Naive B cell (primary cell): Measurements from ENCODE around the gene TMEM272. TPM values are rescaled to one million over a fixed set of nuclear protein-coding genes. Genes with fewer than 3 reads are reported as not detected.
"Not testable (repeated sequence)": the region's sequence is repeated elsewhere in the genome, so short reads cannot be mapped to it uniquely, and the experiment has no call there.

ENCODE experiments used
- ATAC-seq, 2 donors: fragments of 150-1000 bp; cut with Tn5 transposase; 2 replicates each; pipeline ENCODE4 v1.10.0; 2021; ENCODE audit warnings: low read depth in 2 of 2, mild to moderate bottlenecking in 2 of 2, moderate library complexity in 2 of 2
- DNase-seq: peaks from one replicate; pipeline ENCODE4 v3.0.0; 2022
- H3K27ac Mint-ChIP-seq, 6 donors: one replicate each; pipeline ENCODE4 v1.8.0; 2020 to 2022; ENCODE audit warnings: mild to moderate bottlenecking in 6 of 6, mixed read lengths in 6 of 6, moderate library complexity in 5 of 6, inconsistent platforms in 2 of 6
- H3K27me3 Mint-ChIP-seq, 3 donors: one replicate each; pipeline ENCODE4 v1.8.0; 2021 to 2022; ENCODE audit warnings: mixed read lengths in 3 of 3, mild to moderate bottlenecking in 1 of 3
- H3K36me3 Mint-ChIP-seq, 2 donors: one replicate each; pipeline ENCODE4 v1.8.0; 2020 to 2022; ENCODE audit warnings: mixed read lengths in 2 of 2, inconsistent platforms in 1 of 2, mild to moderate bottlenecking in 1 of 2
- H3K4me1 Mint-ChIP-seq, 3 donors: one replicate each; pipeline ENCODE4 v1.8.0; 2020 to 2022; ENCODE audit warnings: mixed read lengths in 3 of 3, inconsistent platforms in 1 of 3, mild to moderate bottlenecking in 1 of 3, moderate library complexity in 1 of 3
- H3K4me3 Mint-ChIP-seq, 8 donors: one replicate each; pipeline ENCODE4 v1.8.0; 2020 to 2022; ENCODE audit warnings: mild to moderate bottlenecking in 8 of 8, mixed read lengths in 8 of 8, moderate library complexity in 8 of 8, inconsistent platforms in 2 of 8
- H3K9me3 Mint-ChIP-seq, 7 donors: one replicate each; pipeline ENCODE4 v1.8.0; 2020 to 2022; ENCODE audit warnings: mixed read lengths in 7 of 7, mild to moderate bottlenecking in 5 of 7, inconsistent platforms in 2 of 7, moderate library complexity in 1 of 7
- polyA plus RNA-seq, 6 donors: library from polyadenylated mRNA; unstranded; fragments of 300-500 nt; fragmentation: Illumina TruSeq; gene quantifications; one replicate each; pipeline ENCODE4 v1.2.3, GENCODE V29; 2021; ENCODE audit warnings: low read depth in 6 of 6

TMEM272 gene
- polyA plus RNA-seq, 6 donors from 2014 or later, result 0.09 to 0.11 TPM; not detected in 4

DNA sequence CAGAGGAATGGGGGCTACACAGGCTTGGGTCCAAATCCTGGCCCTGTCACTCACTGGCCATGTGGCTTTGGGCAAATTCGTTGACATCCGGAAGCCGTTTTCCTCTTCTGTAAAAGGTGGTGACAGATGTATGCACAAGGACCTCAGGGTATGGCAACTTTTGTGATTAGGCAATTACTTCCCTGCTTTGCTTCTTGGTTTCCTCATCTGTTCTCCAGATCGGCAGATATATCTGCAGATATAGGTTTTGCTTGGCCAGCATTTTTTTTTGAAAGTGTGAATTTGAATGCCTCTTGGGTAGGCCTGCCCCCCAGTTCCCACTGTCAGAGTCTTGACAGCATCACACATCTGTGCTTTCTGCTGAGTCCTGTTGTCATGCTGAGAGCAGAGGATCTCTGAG lies 17.7 kb downstream of the TMEM272 start:
- peaks cover 44 to 80% (median 58%) of the 10 kb centered on the region in 3 donors for H3K4me1 Mint-ChIP-seq
- no peaks in the 10 kb centered on the region for H3K27me3 Mint-ChIP-seq
- H3K9me3 Mint-ChIP-seq, result no peaks in the 10 kb centered on the region

DNA sequence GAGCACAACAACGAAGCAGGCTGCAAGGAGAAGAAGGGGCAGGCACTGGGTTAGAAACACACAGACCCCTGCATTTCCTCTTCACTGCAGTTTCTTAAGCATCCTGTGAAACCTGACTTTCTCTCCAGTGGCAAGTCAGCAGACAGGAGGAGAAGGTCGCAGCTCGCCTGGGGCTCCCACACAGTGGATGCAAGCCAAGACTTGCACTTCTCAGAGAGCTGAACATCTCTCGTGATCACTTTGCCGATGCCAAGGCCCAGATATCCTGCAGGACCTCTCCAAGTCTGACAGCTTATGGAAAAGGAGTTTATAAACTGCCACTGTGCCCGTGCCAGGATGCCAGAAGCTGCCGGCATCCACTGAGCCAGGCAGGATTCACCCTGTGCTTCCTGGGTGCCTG lies 18.4 kb downstream of the TMEM272 start:
- H3K27me3 Mint-ChIP-seq, result no peaks in the 10 kb centered on the region
- H3K27ac Mint-ChIP-seq, result peak overlapping the region in 2 of 6 donors; percentile 53 to 91
- H3K36me3 Mint-ChIP-seq, result no peaks in the 10 kb centered on the region
- H3K9me3 Mint-ChIP-seq, result no peaks in the 10 kb centered on the region
- H3K4me1 Mint-ChIP-seq, result peaks cover 48 to 82% (median 61%) of the 10 kb centered on the region in 3 donors
- DNase-seq (no peak), ATAC-seq (no peak)
- H3K4me3 Mint-ChIP-seq, result peak overlapping the region in 4 of 8 donors; percentile 48 to 71 (median 62)

More for the DNA sequence above, 17.7 kb downstream of the TMEM272 start:
- H3K36me3 Mint-ChIP-seq, result no peaks in the 10 kb centered on the region
- peak overlapping the region in 2 of 6 donors; percentile 36 to 53 for H3K27ac Mint-ChIP-seq
- DNase-seq (no peak), ATAC-seq (no peak)
- peak overlapping the region in 4 of 8 donors; percentile 4 to 71 (median 54) for H3K4me3 Mint-ChIP-seq

DNA sequence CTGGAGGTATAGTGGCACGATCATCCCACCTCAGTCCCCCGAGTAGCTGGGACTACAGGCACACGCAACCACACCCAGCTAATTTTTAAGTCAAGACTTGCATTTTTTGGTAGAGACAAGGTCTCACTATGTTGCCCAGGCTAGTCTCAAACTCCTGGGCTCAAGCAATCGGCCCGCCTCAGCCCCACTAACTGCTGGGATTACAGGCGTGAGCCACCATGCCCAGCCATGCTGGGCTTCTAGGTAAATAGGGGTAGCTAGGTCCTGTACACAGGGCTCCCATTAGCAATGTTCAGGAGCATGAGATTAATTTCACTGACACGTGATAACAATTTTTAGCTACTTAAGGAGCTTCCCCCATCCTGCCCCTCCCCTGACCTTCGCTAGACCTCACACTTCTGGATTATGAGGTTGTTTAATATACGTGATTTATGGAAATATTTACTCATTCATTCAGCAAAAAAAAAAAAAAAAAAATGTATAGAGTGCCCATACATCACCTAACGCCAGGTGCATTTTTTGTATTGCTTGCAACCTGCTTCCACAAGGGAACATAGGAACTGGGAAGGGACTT lies 19.2 kb downstream of the TMEM272 start:
- Mint-ChIP-seq H3K27ac (peak overlapping the region in 2 of 6 donors; percentile 39 to 81), H3K4me3 (peak overlapping the region in 6 of 8 donors; percentile 41 to 82 (median 60)), H3K27me3 (no peaks in the 10 kb centered on the region), H3K36me3 (no peaks in the 10 kb centered on the region), H3K9me3 (no peaks in the 10 kb centered on the region), H3K4me1 (peaks cover 56 to 86% (median 70%) of the 10 kb centered on the region in 3 donors)
- DNase-seq (no peak), ATAC-seq (no peak)

DNA sequence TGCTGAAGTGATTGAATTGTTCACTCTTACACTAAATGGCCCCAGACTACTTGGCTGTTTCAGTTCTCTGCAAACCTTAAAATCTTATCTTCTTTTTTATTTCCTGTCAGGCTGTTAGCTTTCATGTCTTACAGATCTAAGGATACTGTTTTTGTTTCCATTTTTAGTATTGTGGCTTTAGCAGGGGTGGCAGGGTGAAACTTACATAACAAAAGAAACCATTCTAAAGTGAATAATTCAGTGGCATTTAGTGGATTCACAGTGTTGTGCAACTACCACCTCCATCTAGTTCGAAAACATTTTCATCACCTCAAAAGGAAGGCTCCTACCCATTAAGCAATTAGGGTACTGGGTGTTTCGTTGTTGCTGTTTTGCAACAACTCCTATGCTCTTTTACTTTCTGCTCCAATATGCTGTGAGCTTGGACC lies 19.8 kb downstream of the TMEM272 start:
- Mint-ChIP-seq H3K4me1 (peaks cover 56 to 91% (median 76%) of the 10 kb centered on the region in 3 donors), H3K27me3 (no peaks in the 10 kb centered on the region), H3K36me3 (no peaks in the 10 kb centered on the region), H3K4me3 (peak overlapping the region in 7 of 8 donors; percentile 15 to 82 (median 61)), H3K27ac (peak overlapping the region in 4 of 6 donors; percentile 27 to 81 (median 44)), H3K9me3 (no peaks in the 10 kb centered on the region)
- DNase-seq, result no peak
- no peak for ATAC-seq

DNA sequence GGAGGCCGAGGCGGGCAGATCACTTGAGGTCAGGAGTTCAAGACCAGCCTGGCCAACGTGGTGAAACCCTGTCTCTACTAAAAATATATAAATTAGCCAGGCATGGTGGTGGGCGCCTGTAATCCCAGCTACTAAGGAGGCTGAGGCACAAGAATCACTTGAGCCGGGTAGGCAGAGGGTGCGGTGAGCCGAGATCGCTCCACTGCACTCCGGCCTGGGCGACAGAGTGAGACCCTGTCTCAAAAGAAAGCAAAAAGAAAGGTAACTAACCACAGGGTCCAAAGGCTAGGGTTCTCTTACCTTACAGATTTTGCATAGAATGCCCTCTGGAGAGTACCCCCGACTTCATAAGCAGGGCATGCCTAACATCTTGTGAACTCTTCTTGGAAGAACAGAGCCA lies 20.3 kb downstream of the TMEM272 start:
- not testable (repeated sequence) for DNase-seq, H3K9me3 Mint-ChIP-seq, H3K36me3 Mint-ChIP-seq, ATAC-seq, H3K27me3 Mint-ChIP-seq
- H3K27ac Mint-ChIP-seq, result peak overlapping the region in 3 of 6 donors; percentile 3 to 49 (median 7)
- H3K4me1 Mint-ChIP-seq, result peaks cover 58 to 91% (median 80%) of the 10 kb centered on the region in 3 donors
- peak overlapping the region in 6 of 8 donors; percentile 41 to 82 (median 64) for H3K4me3 Mint-ChIP-seq

DNA sequence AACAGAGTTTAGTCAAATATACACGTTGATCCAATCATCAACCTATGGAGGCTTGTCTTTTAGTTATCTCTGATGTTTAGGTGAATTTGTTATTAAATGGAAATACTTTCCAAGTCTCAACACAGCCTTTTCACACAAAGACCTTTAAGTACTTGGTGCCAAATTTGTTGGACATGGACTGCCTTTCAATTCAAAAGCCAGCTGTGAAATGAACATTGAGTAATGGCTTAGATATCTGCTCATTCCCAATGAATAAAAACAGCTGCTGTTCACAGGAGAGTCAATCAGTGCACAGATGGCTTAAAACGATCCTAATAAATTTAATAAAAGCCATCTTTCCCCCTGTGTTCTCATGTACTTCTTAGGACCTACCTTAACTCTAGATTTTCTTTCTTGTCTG lies 21.1 kb downstream of the TMEM272 start:
- DNase-seq (no peak), ATAC-seq (no peak)
- Mint-ChIP-seq H3K27ac (no peak overlapping the region), H3K4me1 (peaks cover 61 to 92% (median 82%) of the 10 kb centered on the region in 3 donors), H3K4me3 (peak overlapping the region in 1 of 8 donors; percentile 79), H3K36me3 (no peaks in the 10 kb centered on the region), H3K27me3 (no peaks in the 10 kb centered on the region), H3K9me3 (no peaks in the 10 kb centered on the region)

DNA sequence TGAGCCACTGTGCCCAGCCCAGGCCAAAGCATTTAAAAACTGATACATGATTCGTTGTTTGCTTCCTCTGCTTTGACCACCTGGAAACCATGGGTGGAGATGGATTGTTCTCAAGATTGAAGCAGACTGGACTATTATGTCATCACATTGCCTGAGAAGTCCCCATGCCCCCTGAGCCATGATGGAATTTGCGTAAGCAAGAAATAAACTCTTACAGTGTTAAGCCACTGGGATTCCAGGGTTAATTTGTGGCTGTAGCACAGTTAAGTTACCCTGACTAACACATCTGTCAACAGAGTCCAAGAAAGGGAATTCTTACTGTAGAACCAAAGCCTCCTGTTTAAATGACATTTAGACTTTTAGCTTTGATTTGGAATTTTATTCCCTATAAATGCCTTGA lies 21.6 kb downstream of the TMEM272 start:
- Mint-ChIP-seq H3K9me3 (no peaks in the 10 kb centered on the region), H3K4me1 (peaks cover 59 to 90% (median 80%) of the 10 kb centered on the region in 3 donors), H3K36me3 (no peaks in the 10 kb centered on the region), H3K27ac (no peak overlapping the region), H3K4me3 (peak overlapping the region in 1 of 8 donors; percentile 3), H3K27me3 (no peaks in the 10 kb centered on the region)
- ATAC-seq, result no peak
- no peak for DNase-seq

DNA sequence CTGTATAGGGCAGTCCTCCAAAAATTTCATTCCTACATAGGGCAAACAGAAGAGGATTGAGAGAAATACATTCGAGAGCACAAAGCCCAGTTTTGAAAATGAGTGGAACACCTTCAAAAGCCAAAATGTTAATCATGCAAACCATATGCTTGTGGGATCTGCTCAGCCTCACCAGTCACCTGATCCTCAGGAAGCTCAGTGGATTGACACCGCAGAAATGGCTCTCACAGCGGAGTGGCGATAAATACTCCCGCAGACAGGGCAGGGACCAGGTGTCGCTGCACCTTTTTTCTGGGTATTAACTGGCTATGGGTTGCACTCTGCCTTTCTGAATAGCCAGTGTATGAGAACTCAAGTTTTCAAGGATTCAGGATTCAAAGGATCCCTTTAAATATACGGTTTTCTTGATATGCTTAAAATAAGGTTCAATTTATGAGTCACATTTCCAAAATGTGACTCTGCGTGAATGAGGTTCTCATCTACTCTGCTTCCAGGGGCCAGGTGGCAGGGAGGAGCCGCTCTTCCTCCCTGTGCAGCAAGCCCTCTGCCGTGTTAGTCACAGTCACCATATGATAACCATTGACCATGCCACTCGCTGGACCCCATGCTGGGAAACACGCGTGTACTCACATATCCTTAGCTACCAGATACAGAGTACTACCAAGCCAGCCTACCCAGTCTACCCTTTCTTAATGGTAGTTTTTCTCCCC lies 22.7 kb downstream of the TMEM272 start:
- H3K4me1 Mint-ChIP-seq, result peaks cover 52 to 83% (median 74%) of the 10 kb centered on the region in 3 donors
- ATAC-seq, result peak in 1 of 2 donors; percentile 16
- no peaks in the 10 kb centered on the region for H3K9me3 Mint-ChIP-seq
- H3K36me3 Mint-ChIP-seq, result no peaks in the 10 kb centered on the region
- H3K27me3 Mint-ChIP-seq, result no peaks in the 10 kb centered on the region
- H3K4me3 Mint-ChIP-seq, result peak overlapping the region; percentile 48 to 95 (median 82)
- DNase-seq, result no peak
- peak overlapping the region; percentile 12 to 89 (median 80) for H3K27ac Mint-ChIP-seq

DNA sequence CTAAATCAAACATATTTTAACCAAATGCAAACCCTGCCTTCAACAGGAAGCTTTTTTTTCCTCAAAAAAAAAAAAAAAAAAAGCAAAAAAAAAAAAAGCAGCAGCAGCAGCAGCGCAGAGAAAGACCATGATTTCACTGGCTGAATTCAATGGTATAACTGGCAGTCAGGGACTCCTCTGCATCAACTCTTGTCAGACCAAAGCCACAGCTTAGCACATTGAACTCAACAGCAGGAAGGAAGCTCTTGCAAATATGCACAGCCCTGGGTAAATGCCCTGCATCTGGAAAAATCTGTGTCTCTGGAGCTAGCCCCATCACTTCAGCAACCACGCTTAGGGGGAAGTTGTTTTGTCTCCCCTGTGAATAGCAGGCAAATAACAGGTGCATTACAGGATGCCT lies 23.4 kb downstream of the TMEM272 start:
- Mint-ChIP-seq H3K36me3 (no peaks in the 10 kb centered on the region), H3K9me3 (no peaks in the 10 kb centered on the region), H3K4me3 (peak overlapping the region; percentile 48 to 95 (median 82)), H3K4me1 (peaks cover 46 to 77% (median 68%) of the 10 kb centered on the region in 3 donors), H3K27me3 (no peaks in the 10 kb centered on the region), H3K27ac (peak overlapping the region in 5 of 6 donors; percentile 31 to 89 (median 79))
- ATAC-seq (peak; percentile 83 to 86), DNase-seq (peak; percentile 59)

DNA sequence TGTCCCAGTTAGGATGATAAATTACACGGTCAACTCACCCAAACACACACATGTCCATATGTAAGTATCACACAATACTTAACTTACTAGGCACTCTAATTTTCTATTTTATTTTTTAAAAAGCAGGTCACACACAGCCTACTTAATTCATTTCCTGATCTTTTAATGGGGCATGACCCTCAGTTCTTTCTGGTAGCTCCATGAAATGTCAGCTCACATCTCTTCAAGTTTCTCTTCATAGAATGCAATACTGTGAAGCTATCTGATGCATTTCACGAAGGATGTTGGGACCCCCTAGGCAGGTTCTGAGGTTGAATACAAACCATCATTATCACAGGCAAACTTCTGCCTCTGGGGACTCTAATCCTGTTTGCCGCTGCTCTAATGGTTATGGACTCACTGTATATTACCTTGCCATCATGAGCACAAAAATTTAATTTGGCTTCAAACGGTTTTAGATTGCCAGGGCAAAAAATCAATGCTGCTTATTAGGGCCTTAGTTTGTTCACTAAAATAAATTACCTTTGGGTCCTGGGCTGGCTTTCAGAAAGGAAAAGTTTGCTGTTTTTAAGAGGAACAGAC lies 24.9 kb downstream of the TMEM272 start:
- H3K27ac Mint-ChIP-seq, result peak overlapping the region in 3 of 6 donors; percentile 10 to 63 (median 16)
- no peak for ATAC-seq
- peaks cover 37 to 68% (median 58%) of the 10 kb centered on the region in 3 donors for H3K4me1 Mint-ChIP-seq
- no peaks in the 10 kb centered on the region for H3K36me3 Mint-ChIP-seq
- peak overlapping the region in 1 of 8 donors; percentile 69 for H3K4me3 Mint-ChIP-seq
- no peaks in the 10 kb centered on the region for H3K27me3 Mint-ChIP-seq
- no peak for DNase-seq
- no peaks in the 10 kb centered on the region for H3K9me3 Mint-ChIP-seq

DNA sequence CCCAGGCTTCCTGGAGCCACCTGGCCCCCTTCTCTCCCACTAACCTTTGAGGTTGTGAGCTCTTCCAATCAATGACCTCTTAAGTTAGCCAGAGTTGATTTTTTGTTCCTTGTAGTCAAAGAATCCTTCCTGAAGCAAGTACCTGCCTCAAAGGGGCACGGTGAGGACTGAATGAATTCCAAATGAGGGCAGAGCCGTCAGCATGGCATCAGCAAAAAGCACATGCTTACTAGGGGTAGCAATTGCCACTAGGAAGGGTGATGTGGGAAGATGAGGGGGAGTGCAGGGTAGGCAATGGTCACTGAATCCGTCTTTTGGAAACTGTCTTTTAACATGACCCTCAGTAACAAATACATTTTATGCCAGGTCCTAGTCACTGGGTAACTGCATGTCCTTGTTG lies 25.4 kb downstream of the TMEM272 start:
- no peak for ATAC-seq
- Mint-ChIP-seq H3K9me3 (no peaks in the 10 kb centered on the region), H3K4me1 (peaks cover 38 to 68% (median 57%) of the 10 kb centered on the region in 3 donors), H3K36me3 (no peaks in the 10 kb centered on the region), H3K27ac (peak overlapping the region in 1 of 6 donors; percentile 91), H3K4me3 (no peak overlapping the region), H3K27me3 (no peaks in the 10 kb centered on the region)
- DNase-seq, result no peak

DNA sequence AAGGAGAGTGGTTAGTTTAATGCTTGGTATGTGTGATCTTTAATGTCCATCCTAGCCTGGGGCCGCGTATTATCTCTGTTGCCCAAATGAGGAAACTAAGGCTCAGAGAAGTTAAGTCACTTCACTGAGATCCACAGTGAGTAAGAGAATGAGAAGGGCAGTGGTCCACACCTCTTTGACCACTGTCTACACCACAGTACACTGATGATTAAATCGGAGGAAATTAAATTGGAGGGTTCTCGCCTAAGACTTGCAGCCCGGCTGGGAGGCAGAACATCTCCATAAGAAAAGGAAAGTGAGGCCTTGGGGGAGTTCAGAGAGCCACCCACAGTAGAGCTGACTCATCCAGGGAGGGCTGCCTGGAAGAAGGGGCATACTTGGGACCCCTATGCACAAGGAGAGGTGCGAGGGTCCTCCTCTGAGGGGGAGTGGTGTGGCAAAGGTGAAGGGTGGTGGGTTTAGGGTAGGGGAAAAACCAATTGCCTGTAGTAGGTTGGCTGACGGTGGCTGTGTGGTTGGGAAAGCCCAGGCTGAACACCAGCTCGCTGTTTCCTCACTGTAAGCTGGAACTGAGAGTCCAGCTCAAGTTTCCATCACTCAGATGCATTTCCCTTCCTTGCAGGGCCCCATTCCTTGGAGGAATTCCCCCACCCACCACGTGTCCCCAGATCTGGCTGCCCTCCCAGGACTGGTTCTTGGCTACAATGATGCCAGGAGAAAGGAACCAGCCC lies 26.0 kb downstream of the TMEM272 start:
- Mint-ChIP-seq H3K4me3 (no peak overlapping the region), H3K27ac (peak overlapping the region in 3 of 6 donors; percentile 49 to 91 (median 56)), H3K9me3 (no peaks in the 10 kb centered on the region), H3K36me3 (no peaks in the 10 kb centered on the region), H3K4me1 (peaks cover 35 to 64% (median 51%) of the 10 kb centered on the region in 3 donors), H3K27me3 (no peaks in the 10 kb centered on the region)
- DNase-seq, result no peak
- ATAC-seq, result no peak

DNA sequence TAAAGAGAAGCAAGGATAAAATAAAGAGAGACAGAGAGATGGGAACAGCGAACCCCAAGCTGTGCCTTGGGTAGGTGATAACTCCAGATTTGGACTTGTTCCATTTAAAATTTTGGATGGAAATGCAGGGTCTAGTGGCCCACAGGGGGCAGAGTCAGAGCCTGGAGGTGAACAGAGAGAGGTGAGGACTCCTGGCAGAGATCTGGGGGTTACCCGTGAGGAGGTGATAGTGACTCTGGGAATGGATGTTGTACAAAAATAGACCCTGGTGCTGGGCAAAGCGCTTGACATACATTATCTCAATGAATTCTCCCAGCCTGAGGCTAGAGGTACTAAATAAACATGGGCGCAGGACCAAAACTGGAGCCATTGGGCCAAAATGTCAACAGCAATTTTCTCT lies 26.7 kb downstream of the TMEM272 start:
- Mint-ChIP-seq H3K9me3 (no peaks in the 10 kb centered on the region), H3K27me3 (no peaks in the 10 kb centered on the region), H3K4me3 (no peak overlapping the region), H3K4me1 (peaks cover 35 to 63% (median 51%) of the 10 kb centered on the region in 3 donors), H3K36me3 (no peaks in the 10 kb centered on the region), H3K27ac (no peak overlapping the region)
- no peak for ATAC-seq
- DNase-seq, result no peak
